Ishikawa (cell line): Measurements from ENCODE around the gene ADAMTS12.

Source experiments
- CEBPB ChIP-seq: IDR thresholded peaks from 2 replicates; pipeline ENCODE4 v1.6.1; 2012
- CREB1 ChIP-seq: IDR thresholded peaks from 2 replicates; pipeline ENCODE4 v1.6.1; 2012; ENCODE audit warnings: low read depth
- EGR1 ChIP-seq: IDR thresholded peaks from 2 replicates; pipeline ENCODE4 v1.6.1; 2012
- EP300 ChIP-seq: IDR thresholded peaks from 2 replicates; pipeline ENCODE4 v1.6.1; 2012; ENCODE audit warnings: borderline replicate concordance
- FOXM1 ChIP-seq: IDR thresholded peaks from 2 replicates; pipeline ENCODE4 v1.6.1; 2012; ENCODE audit warnings: low read depth, borderline replicate concordance
- MAX ChIP-seq: IDR thresholded peaks from 2 replicates; pipeline ENCODE4 v1.6.1; 2012
- NFIC ChIP-seq: IDR thresholded peaks from 2 replicates; pipeline ENCODE4 v1.6.1; 2012
- RAD21 ChIP-seq: IDR thresholded peaks from 2 replicates; pipeline ENCODE4 v1.6.1; 2012; ENCODE audit warnings: low read depth
- TAF1 ChIP-seq: IDR thresholded peaks from 2 replicates; pipeline ENCODE4 v1.6.1; 2012; ENCODE audit warnings: low read depth, mild to moderate bottlenecking
- TCF12 ChIP-seq: IDR thresholded peaks from 2 replicates; pipeline ENCODE4 v1.6.1; 2012; ENCODE audit warnings: low read depth
- TEAD4 ChIP-seq: IDR thresholded peaks from 2 replicates; pipeline ENCODE4 v1.6.1; 2012
- YY1 ChIP-seq: IDR thresholded peaks from 2 replicates; pipeline ENCODE4 v1.6.1; 2012; ENCODE audit warnings: low read depth
- ZBTB7A ChIP-seq: IDR thresholded peaks from 2 replicates; pipeline ENCODE4 v1.6.1; 2012; ENCODE audit warnings: low read depth
- TF ChIP-seq, protein P1 (sequence below): IDR thresholded peaks from 2 replicates; pipeline ENCODE4 v1.6.1; 2012
- TF ChIP-seq, protein P2 (sequence below): IDR thresholded peaks from 2 replicates; pipeline ENCODE4 v1.6.1; 2012; ENCODE audit warnings: low read depth, mild to moderate bottlenecking

The ADAMTS12 gene

DNA sequence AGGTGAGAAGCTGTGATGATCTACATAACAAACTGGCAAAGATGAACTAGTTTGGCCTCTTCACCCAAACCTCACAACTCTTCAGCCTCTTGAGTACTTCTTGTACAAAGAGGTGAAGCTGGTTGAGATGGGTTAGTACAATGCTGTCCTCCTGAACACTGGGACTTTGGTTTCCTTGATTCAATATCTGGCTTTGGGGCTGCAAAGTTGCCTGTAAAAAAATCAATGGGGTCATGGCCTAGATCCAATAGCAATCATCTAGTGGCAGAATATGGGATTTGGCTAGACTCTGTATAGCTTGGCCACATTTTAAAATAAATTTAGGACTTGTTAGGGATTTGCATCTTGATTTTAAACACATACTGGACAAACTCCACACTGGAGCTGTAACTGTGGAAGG, 179.1 kb downstream of the ADAMTS12 start:
- no peak for TF ChIP-seq ZBTB7A
- no peak for TF ChIP-seq TEAD4
- TF ChIP-seq EGR1, result no peak
- TF ChIP-seq, protein P1, sequence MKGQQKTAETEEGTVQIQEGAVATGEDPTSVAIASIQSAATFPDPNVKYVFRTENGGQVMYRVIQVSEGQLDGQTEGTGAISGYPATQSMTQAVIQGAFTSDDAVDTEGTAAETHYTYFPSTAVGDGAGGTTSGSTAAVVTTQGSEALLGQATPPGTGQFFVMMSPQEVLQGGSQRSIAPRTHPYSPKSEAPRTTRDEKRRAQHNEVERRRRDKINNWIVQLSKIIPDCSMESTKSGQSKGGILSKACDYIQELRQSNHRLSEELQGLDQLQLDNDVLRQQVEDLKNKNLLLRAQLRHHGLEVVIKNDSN, result no peak
- no peak for TF ChIP-seq CREB1
- TF ChIP-seq EP300, result no peak
- TF ChIP-seq YY1, result no peak
- no peak for TF ChIP-seq RAD21
- TF ChIP-seq, protein P2, sequence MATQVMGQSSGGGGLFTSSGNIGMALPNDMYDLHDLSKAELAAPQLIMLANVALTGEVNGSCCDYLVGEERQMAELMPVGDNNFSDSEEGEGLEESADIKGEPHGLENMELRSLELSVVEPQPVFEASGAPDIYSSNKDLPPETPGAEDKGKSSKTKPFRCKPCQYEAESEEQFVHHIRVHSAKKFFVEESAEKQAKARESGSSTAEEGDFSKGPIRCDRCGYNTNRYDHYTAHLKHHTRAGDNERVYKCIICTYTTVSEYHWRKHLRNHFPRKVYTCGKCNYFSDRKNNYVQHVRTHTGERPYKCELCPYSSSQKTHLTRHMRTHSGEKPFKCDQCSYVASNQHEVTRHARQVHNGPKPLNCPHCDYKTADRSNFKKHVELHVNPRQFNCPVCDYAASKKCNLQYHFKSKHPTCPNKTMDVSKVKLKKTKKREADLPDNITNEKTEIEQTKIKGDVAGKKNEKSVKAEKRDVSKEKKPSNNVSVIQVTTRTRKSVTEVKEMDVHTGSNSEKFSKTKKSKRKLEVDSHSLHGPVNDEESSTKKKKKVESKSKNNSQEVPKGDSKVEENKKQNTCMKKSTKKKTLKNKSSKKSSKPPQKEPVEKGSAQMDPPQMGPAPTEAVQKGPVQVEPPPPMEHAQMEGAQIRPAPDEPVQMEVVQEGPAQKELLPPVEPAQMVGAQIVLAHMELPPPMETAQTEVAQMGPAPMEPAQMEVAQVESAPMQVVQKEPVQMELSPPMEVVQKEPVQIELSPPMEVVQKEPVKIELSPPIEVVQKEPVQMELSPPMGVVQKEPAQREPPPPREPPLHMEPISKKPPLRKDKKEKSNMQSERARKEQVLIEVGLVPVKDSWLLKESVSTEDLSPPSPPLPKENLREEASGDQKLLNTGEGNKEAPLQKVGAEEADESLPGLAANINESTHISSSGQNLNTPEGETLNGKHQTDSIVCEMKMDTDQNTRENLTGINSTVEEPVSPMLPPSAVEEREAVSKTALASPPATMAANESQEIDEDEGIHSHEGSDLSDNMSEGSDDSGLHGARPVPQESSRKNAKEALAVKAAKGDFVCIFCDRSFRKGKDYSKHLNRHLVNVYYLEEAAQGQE, result no peak
- TF ChIP-seq TCF12, result no peak
- no peak for TF ChIP-seq NFIC
- TF ChIP-seq TAF1, result no peak
- TF ChIP-seq FOXM1, result no peak
- no peak for TF ChIP-seq CEBPB

DNA sequence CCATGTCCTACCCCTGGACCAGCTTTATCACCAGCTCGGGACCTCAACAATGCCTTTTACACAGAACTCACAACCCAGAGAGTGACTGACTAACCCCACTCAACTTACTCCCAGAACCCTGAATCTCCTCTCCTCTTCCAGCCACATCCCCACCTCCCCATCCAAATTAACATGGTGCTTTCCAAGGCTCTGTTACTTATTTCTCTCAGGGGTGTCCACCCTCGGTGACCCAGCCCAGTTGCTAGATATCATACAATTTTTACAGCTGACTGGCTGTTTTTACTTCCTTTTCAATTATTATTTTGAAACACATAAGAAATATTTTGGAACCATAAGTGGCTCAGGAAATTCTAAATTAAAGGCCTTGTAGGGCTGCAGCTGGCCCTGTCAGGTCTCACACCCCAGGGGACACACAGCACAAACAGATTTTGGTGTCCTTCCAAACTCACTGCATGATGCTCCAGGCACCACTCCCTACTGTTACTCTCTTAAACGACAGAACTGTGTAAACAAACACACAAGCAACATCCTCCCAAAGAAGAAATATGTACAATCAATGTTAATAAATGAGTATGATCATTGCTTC, 180.6 kb downstream of the ADAMTS12 start:
- TF ChIP-seq, protein P1, result no peak
- TF ChIP-seq FOXM1 (no peak), TAF1 (no peak), ZBTB7A (no peak), NFIC (no peak), EP300 (no peak), CREB1 (no peak), MAX (no peak), CEBPB (no peak), YY1 (no peak), EGR1 (no peak), TCF12 (no peak), RAD21 (no peak), TEAD4 (no peak)
- TF ChIP-seq, protein P2, result no peak

DNA sequence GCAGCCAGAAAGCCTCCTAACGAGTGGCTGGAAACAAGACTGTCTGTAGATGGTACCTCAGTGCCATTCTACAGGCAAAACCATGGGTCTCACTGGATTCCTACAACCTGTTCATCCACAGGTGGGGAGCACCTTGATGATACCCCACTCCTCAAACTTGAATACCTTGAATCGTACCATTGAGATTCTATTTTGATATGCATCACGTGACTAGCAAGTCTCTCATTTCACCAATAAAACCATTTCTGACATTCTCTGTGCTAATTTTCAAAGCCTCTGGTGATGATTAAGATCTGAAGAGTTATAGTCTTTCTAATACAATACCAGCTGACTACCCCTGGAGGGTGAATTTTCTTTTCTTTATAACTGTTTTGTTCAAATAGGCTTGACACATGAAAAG, 188.9 kb downstream of the ADAMTS12 start:
- TF ChIP-seq ZBTB7A, result no peak
- no peak for TF ChIP-seq EGR1
- no peak for TF ChIP-seq CEBPB
- TF ChIP-seq TCF12, result no peak
- TF ChIP-seq, protein P1, result no peak
- TF ChIP-seq EP300, result no peak
- TF ChIP-seq CREB1, result no peak

DNA sequence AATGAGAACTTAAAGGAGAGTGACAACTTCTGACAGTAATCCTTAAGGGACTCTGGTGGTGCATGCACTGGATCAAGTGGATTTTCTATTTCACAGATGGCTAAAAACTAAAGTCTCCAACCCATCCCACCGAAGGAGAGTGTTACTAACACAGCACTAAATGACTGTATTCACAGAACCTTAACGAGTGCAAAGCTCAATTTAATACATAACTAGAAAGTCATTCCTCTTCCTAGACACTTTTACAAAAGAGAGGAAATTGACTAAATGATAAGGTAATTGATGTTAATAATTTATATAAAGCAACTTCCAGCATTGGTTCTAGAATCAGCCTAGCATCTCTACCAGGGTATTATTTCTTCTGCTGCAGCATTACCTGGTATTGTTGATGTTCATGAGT, 189.8 kb downstream of the ADAMTS12 start:
- TF ChIP-seq NFIC (no peak), EGR1 (no peak), CEBPB (no peak), ZBTB7A (no peak), CREB1 (no peak), EP300 (no peak), RAD21 (no peak), YY1 (no peak), TAF1 (no peak), TEAD4 (no peak), TCF12 (no peak)
- TF ChIP-seq, protein P1, result no peak

DNA sequence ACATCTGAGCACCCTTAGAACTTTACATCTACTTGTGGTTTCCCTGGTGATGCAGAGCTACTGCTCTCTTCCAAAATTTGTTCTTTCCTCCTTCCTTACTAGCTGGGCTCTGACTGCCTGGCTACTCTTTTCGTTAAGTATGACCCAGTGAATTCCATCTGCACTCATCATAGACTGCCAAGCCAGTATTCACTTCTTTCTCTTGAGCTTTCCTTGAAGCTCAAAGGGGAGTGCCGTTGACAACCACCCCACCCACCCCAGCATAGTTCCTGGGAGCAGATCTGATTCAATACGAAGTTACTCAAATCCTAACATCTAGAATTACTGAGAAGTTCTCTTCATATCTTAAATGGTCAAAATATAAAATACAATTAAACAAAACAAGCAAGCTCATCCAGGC, 190.5 kb downstream of the ADAMTS12 start:
- TF ChIP-seq EGR1 (no peak), RAD21 (no peak), ZBTB7A (no peak), TAF1 (no peak), NFIC (no peak), CREB1 (no peak), TEAD4 (no peak), MAX (no peak), FOXM1 (no peak), CEBPB (no peak)
